ENCODE results near the gene GOLGA6L10.

- TF ChIP-seq USF2 (IDR thresholded peaks at IDR 0.05), result no peak
- no peak for TF ChIP-seq KDM5A (IDR thresholded peaks at IDR 0.05)
- no peak for TF ChIP-seq POLR2A (IDR thresholded peaks at IDR 0.05; ENCODE audit: low read length)
- no peak for TF ChIP-seq FOXS1 (CRISPR knock-in tag; IDR thresholded peaks at IDR 0.05)
Measured at GRCh38 chr15:82306791-82307713, 42.2 kb downstream of the GOLGA6L10 start.
